Ishikawa (cell line): ENCODE results near the gene ARID3B.

Experiments
- CEBPB ChIP-seq: IDR thresholded peaks from 2 replicates; pipeline ENCODE4 v1.6.1; 2012
- CREB1 ChIP-seq: IDR thresholded peaks from 2 replicates; pipeline ENCODE4 v1.6.1; 2012; ENCODE audit warnings: low read depth
- EP300 ChIP-seq: IDR thresholded peaks from 2 replicates; pipeline ENCODE4 v1.6.1; 2012; ENCODE audit warnings: borderline replicate concordance
- MAX ChIP-seq: IDR thresholded peaks from 2 replicates; pipeline ENCODE4 v1.6.1; 2012
- NFIC ChIP-seq: IDR thresholded peaks from 2 replicates; pipeline ENCODE4 v1.6.1; 2012
- RAD21 ChIP-seq: IDR thresholded peaks from 2 replicates; pipeline ENCODE4 v1.6.1; 2012; ENCODE audit warnings: low read depth
- TEAD4 ChIP-seq: IDR thresholded peaks from 2 replicates; pipeline ENCODE4 v1.6.1; 2012
- YY1 ChIP-seq: IDR thresholded peaks from 2 replicates; pipeline ENCODE4 v1.6.1; 2012; ENCODE audit warnings: low read depth
- TF ChIP-seq, protein P1 (sequence below): IDR thresholded peaks from 2 replicates; pipeline ENCODE4 v1.6.1; 2012

DNA sequence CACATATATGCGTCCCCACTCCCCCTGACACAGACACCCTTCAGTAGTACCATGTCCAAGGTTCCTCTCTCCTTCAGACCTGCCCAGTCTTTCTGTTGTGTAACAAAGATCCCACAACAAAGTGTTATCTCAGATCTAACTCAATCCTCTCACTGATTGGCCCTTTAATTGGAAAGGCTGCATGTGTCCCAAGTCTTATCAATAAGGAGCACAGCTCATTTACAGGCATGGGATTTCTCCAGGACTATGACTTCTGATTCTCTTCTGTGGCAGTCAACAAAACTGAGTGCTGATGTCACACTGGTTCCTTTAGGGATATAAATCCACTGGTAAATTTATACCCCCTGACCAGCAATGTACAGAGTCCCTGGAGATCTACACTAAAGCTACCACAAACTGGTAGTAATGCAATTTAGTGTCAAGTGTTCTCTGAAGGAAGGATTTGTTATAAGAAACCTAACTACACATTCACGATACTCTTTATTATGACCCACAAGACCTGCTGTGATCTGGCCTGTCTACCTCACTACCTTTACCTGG is 102.7 kb downstream of the ARID3B start:
- no peak for TF ChIP-seq MAX
- TF ChIP-seq CEBPB: no peak
- no peak for TF ChIP-seq TEAD4
- no peak for TF ChIP-seq NFIC
- no peak for TF ChIP-seq YY1
- no peak for TF ChIP-seq RAD21
- no peak for TF ChIP-seq EP300
- TF ChIP-seq, protein P1, sequence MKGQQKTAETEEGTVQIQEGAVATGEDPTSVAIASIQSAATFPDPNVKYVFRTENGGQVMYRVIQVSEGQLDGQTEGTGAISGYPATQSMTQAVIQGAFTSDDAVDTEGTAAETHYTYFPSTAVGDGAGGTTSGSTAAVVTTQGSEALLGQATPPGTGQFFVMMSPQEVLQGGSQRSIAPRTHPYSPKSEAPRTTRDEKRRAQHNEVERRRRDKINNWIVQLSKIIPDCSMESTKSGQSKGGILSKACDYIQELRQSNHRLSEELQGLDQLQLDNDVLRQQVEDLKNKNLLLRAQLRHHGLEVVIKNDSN: no peak
- no peak for TF ChIP-seq CREB1
